Measurements from ENCODE around the gene ABHD12. TPM values are rescaled to one million over a fixed set of nuclear protein-coding genes. Genes with fewer than 3 reads are reported as not detected.

Gene ABHD12
- total and polyA plus RNA-seq, 11 donors, result 15.6 to 43.8 (median 26.5) TPM

GRCh38 chr20:25278636-25279361 is 111.8 kb downstream of the ABHD12 start:
- peak; percentile 5 to 50 (median 15) for DNase-seq
- Histone ChIP-seq H3K4me1 (peaks cover 0 to 46% (median 18%) of the 10 kb centered on the region in 12 donors), H3K27ac (peak overlapping the region in 8 of 12 donors; percentile 27 to 79 (median 61)), H3K27me3 (no peaks in the 10 kb centered on the region), H3K36me3 (peaks cover 3 to 99% (median 93%) of the 10 kb centered on the region in 9 donors), H3K9me3 (no peaks in the 10 kb centered on the region), H3K4me3 (no peak overlapping the region)
- 86 to 89% (median 88%) methylated on average over 13 to 26 of the region's 26 CpGs for WGBS, 4 donors
- ATAC-seq, result no peak
- intact Hi-C loops (cut with DNase I), result no loop called here
- no peak for TF ChIP-seq CTCF (IDR thresholded peaks at IDR 0.05)
- no peak for TF ChIP-seq POLR2A (IDR thresholded peaks at IDR 0.05)

GRCh38 chr20:25277941-25278521 is 112.6 kb downstream of the ABHD12 start:
- Histone ChIP-seq H3K27ac (peak overlapping the region in 11 of 12 donors; percentile 27 to 79 (median 65)), H3K4me3 (no peak overlapping the region), H3K4me1 (peaks cover 0 to 51% (median 21%) of the 10 kb centered on the region in 12 donors), H3K9me3 (no peaks in the 10 kb centered on the region), H3K36me3 (peaks cover 3 to 99% (median 86%) of the 10 kb centered on the region in 9 donors), H3K27me3 (no peaks in the 10 kb centered on the region)
- ATAC-seq, result no peak
- intact Hi-C loops (cut with DNase I), result no loop called here
- WGBS, 4 donors, result 86 to 89% (median 88%) methylated on average over 3 to 19 of the region's 19 CpGs
- TF ChIP-seq CTCF (IDR thresholded peaks at IDR 0.05) (no peak), POLR2A (IDR thresholded peaks at IDR 0.05) (no peak)
- DNase-seq, result peak; percentile 5 to 55 (median 19)

- H3K9me3 ChIP-seq, result no peaks in the 10 kb centered on the region
- no peaks in the 10 kb centered on the region for H3K27me3 ChIP-seq
- WGBS, 4 donors, result 51 to 66% (median 62%) methylated on average over 23 to 24 of the region's 24 CpGs
- H3K4me3 ChIP-seq, result no peak overlapping the region
- peaks cover 0 to 99% (median 84%) of the 10 kb centered on the region in 9 donors for H3K36me3 ChIP-seq
- ATAC-seq, result peak; percentile 34 to 55 (median 47)
- H3K27ac ChIP-seq, result peak overlapping the region in 11 of 12 donors; percentile 27 to 79 (median 65)
- DNase-seq, result peak; percentile 54 to 86 (median 71)
- TF ChIP-seq POLR2A (IDR thresholded peaks at IDR 0.05), result no peak
- TF ChIP-seq CTCF (IDR thresholded peaks at IDR 0.05), result no peak
- peaks cover 0 to 60% (median 29%) of the 10 kb centered on the region in 12 donors for H3K4me1 ChIP-seq
- intact Hi-C loops (cut with DNase I), result no loop called here
Measured at GRCh38 chr20:25277051-25277801, 113.4 kb downstream of the ABHD12 start.

Measured in heart left ventricle (tissue), 16 donors.